SK-N-SH treated with all-trans-retinoic acid at 6 μM for 48 hours (cell line): ENCODE data around the gene AMMECR1L.
"Not testable (repeated sequence)": the region's sequence is repeated elsewhere in the genome, so short reads cannot be mapped to it uniquely, and the experiment has no call there.

ENCODE experiments used
- ATAC-seq: fragments of 200-7000 bp; cut with Tn5 transposase; 3 replicates; pipeline ENCODE4 v1.9.1; 2020; ENCODE audit warnings: mild to moderate bottlenecking, moderate library complexity
- CREB5 ChIP-seq: fragments of 250-450 bp; sonication (Bioruptor Pico); IDR thresholded peaks from 2 replicates; pipeline ENCODE4 v1.5.1; 2020; ENCODE audit warnings: low read depth, mild to moderate bottlenecking, moderate library complexity
- ESRRG ChIP-seq: fragments of 250-450 bp; sonication (Bioruptor Pico); IDR thresholded peaks from 2 replicates; pipeline ENCODE4 v1.6.1; 2021; ENCODE audit warnings: mild to moderate bottlenecking
- GLIS3 ChIP-seq: fragments of 250-450 bp; sonication (Bioruptor Pico); IDR thresholded peaks from 2 replicates; pipeline ENCODE4 v1.5.0; 2020; ENCODE audit warnings: mild to moderate bottlenecking, moderate library complexity
- OSR1 ChIP-seq: fragments of 250-450 bp; sonication (Bioruptor Pico); IDR thresholded peaks from 2 replicates; pipeline ENCODE4 v1.8.0; 2022; ENCODE audit warnings: moderate library complexity, mild to moderate bottlenecking, inconsistent platforms
- PATZ1 ChIP-seq: fragments of 250-450 bp; sonication (Bioruptor Pico); IDR thresholded peaks from 2 replicates; pipeline ENCODE4 v1.8.0; 2020; ENCODE audit warnings: mild to moderate bottlenecking, moderate library complexity, borderline replicate concordance
- POU6F1 ChIP-seq: fragments of 250-450 bp; sonication (Bioruptor Pico); IDR thresholded peaks from 2 replicates; pipeline ENCODE4 v1.8.0; 2021; ENCODE audit warnings: low read depth, mild to moderate bottlenecking, moderate library complexity, borderline replicate concordance
- PPARA ChIP-seq: fragments of 250-450 bp; sonication (Bioruptor Pico); IDR thresholded peaks from 2 replicates; pipeline ENCODE4 v1.5.0; 2020; ENCODE audit warnings: mild to moderate bottlenecking, borderline replicate concordance
- RARB ChIP-seq: fragments of 250-450 bp; sonication (Bioruptor Pico); IDR thresholded peaks from 2 replicates; pipeline ENCODE4 v1.8.0; 2021; ENCODE audit warnings: mild to moderate bottlenecking, moderate library complexity
- SNAI2 ChIP-seq: fragments of 250-450 bp; sonication (Bioruptor Pico); IDR thresholded peaks from 2 replicates; pipeline ENCODE4 v1.5.0; 2020; ENCODE audit warnings: mild to moderate bottlenecking, moderate library complexity
- TCF4 ChIP-seq: fragments of 250-450 bp; sonication (Bioruptor Pico); IDR thresholded peaks from 2 replicates; pipeline ENCODE4 v1.8.0; 2021; ENCODE audit warnings: mild to moderate bottlenecking, moderate library complexity, borderline replicate concordance
- TOX ChIP-seq: fragments of 250-450 bp; sonication (Bioruptor Pico); IDR thresholded peaks from 2 replicates; pipeline ENCODE4 v1.8.0; 2021; ENCODE audit warnings: mild to moderate bottlenecking, moderate library complexity, borderline replicate concordance
- TSHZ2 ChIP-seq: fragments of 250-450 bp; sonication (Bioruptor Pico); IDR thresholded peaks from 2 replicates; pipeline ENCODE4 v1.5.0; 2020; ENCODE audit warnings: mild to moderate bottlenecking, moderate library complexity
- ZFP3 ChIP-seq: fragments of 250-450 bp; sonication (Bioruptor Pico); IDR thresholded peaks from 2 replicates; pipeline ENCODE4 v1.5.0; 2020; ENCODE audit warnings: mild to moderate bottlenecking, moderate library complexity
- ZNF565 ChIP-seq: fragments of 450-650 bp; formaldehyde crosslinking; conservative IDR thresholded peaks from 2 replicates; pipeline ENCODE4 v1.5.0; 2020; ENCODE audit warnings: low read depth, mild to moderate bottlenecking, moderate library complexity
- ZNF70 ChIP-seq: fragments of 450-650 bp; formaldehyde crosslinking; IDR thresholded peaks from 2 replicates; pipeline ENCODE4 v1.5.0; 2020; ENCODE audit warnings: mild to moderate bottlenecking, moderate library complexity
- ZNF8 ChIP-seq: fragments of 450-650 bp; formaldehyde crosslinking; IDR thresholded peaks from 2 replicates; pipeline ENCODE4 v1.5.0; 2020; ENCODE audit warnings: mild to moderate bottlenecking, moderate library complexity

Gene AMMECR1L

DNA sequence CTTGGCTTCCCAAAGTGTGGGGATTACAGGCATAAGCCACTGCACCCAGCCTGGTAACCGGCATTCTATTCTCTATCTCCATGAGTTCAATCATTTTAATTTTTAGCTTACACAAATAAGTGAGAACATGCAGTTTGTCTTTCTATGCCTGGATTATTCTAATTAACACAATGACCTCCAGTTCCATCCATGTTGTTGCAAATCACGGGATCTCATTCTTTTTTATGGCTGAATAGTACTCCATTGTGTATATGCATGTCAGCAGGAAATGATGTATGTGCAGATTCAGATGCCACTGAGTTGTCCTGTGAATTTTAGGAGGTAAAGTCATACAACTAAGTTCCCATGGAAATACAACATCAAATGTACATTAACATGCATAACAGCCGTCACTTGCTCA is 24.7 kb upstream of the AMMECR1L start:
- no peak for TF ChIP-seq ZNF8 (CRISPR knock-in tag)
- no peak for TF ChIP-seq ZNF565 (CRISPR knock-in tag)
- TF ChIP-seq POU6F1 (CRISPR knock-in tag): no peak
- TF ChIP-seq TSHZ2 (CRISPR knock-in tag): no peak
- no peak for TF ChIP-seq TCF4
- TF ChIP-seq CREB5 (CRISPR knock-in tag): no peak
- TF ChIP-seq TOX (CRISPR knock-in tag): no peak
- ATAC-seq: no peak

DNA sequence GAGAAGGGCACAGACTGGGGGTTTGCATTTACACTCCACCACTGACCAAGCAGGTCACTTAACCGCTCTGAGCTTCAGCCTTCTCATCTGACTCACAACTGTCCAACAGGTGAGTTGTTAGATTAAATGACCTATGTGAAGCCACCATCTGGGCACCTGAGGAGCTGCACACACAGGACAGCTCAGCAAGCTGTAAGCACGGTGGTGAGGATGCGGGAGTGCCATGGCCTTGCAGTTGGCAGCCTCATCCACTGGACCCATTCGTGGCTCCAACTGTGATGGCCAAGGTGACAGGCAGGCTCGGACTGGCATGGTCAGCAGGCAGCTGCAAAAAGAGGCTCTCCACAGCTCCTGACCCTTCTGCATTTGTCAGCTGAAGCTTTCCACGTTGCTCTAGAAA is 23.3 kb upstream of the AMMECR1L start:
- ATAC-seq: no peak; the same call in 2 of the 3 replicates
- TF ChIP-seq PPARA (CRISPR knock-in tag) (no peak), TSHZ2 (CRISPR knock-in tag) (no peak), TOX (CRISPR knock-in tag) (no peak), ESRRG (CRISPR knock-in tag) (no peak), GLIS3 (CRISPR knock-in tag) (no peak), PATZ1 (CRISPR knock-in tag) (no peak), ZNF70 (CRISPR knock-in tag) (no peak), SNAI2 (CRISPR knock-in tag) (no peak), ZFP3 (no peak), RARB (no peak), ZNF565 (CRISPR knock-in tag) (no peak), OSR1 (CRISPR knock-in tag) (no peak), ZNF8 (CRISPR knock-in tag) (no peak)

GRCh38 chr2:127907733-127908400 is 22.1 kb upstream of the AMMECR1L start:
- ATAC-seq: not testable (repeated sequence)
